Measurements from ENCODE around the gene NRM.
"Not testable (repeated sequence)": the region's sequence is repeated elsewhere in the genome, so short reads cannot be mapped to it uniquely, and the experiment has no call there.

The NRM gene

GRCh38 chr6:30687659-30688431, 2.9 kb downstream of the NRM start:
- no peak for DNase-seq

GRCh38 chr6:30686908-30687658, 3.7 kb downstream of the NRM start:
- peak; percentile 82 for DNase-seq

DNA sequence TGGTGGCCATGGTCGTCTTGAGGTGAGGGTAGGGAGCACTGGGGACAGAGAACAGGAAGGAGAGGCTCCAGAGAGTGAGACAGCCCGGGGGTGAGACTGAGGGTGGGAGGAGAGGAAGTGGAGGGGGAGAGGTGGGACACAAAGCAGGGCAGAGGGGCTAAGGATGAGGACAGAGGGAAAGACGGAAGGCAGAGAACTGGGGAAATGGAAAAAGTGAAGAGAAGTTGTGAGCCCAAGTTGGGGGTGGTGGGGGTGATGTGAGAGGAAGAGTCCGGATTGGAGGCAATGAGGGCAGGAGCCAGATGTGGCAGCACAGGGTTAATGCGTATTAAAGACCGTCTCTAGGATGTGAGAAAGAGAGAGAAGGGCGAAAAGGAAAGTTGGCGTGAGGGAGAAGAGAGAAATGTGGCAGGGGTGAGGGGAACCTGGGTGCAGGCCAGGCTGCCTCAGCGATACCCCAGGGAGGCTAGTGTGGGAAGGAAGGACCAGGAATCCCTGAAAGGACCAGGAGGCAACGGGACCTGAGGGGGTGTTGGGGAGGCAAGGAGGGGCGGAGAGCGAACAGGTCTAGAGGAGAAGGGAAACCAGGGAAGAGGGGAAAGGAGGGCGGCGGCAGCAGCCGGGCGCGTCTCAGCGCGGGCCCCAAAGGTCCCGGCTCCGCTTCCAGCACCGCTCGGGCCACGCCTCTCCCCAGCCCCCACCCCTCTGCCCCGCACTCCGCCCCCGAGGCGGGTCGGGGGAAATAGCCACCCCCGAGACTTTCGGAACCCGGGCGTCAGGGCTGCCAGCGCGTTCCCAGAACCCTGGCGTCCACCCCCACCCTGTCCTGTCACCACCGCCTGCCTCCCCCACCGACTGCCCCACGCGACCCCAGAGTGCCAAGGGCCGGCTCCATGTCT, 4.5 kb downstream of the NRM start, which contains the start of gene PPP1R18:
Gene PPP1R18 (minus strand): TSS at position 637 of the 899 bp plus-strand sequence. CDS start 627 bp downstream, at position 10.
- no peak for DNase-seq

- no peak for DNase-seq
Observed at GRCh38 chr6:30685157-30686008, 5.4 kb downstream of the NRM start.

GRCh38 chr6:30684386-30685156, 6.2 kb downstream of the NRM start:
- no peak for DNase-seq

- no peak for DNase-seq
Observed at GRCh38 chr6:30683980-30684338, 6.8 kb downstream of the NRM start.

GRCh38 chr6:30683183-30683979, 7.4 kb downstream of the NRM start:
- DNase-seq = no peak

- DNase-seq = no peak
Observed at GRCh38 chr6:30682143-30683117, 8.4 kb downstream of the NRM start.

- DNase-seq = no peak
Observed at GRCh38 chr6:30681766-30682142, 9.0 kb downstream of the NRM start.

DNA sequence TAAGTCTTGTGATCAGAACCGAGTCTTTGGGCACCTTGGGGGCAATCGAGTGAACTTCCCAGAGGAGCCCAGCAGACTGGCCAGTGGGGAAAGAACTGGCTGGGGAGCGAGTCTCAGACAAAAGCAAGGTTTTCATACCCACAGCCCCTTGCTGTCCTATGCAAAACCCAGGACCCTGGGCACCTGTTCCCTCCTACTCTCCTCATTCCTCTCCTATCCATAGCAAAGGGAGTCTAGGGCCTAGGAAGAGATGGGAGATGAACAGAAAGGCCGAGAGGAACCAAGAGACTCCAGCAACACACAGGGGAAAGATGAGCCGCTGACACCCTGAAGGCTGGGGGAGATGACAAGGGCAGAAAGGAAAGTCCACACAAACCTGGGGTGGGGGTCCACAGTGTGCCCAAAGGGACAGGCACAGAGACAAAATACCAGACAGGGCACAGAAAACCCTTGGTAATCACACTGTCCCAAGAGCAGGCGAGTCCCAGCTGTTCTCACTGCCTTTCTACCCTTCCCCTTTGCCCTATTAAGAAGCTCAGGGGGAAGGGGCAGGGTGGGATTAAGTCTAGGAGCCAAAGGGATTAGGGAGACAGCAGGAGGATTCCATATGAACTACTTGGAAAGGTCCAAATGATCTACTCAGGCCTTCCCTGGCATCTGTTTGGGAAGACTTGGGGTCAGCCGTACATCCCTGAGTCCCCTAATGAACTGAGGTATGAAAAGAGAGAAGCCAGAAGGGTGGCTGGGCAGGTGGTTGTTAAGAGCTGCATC, 10.8 kb downstream of the NRM start:
- no peak for DNase-seq

GRCh38 chr6:30678964-30679726, 11.6 kb downstream of the NRM start:
- peak; percentile 15 for DNase-seq

DNA sequence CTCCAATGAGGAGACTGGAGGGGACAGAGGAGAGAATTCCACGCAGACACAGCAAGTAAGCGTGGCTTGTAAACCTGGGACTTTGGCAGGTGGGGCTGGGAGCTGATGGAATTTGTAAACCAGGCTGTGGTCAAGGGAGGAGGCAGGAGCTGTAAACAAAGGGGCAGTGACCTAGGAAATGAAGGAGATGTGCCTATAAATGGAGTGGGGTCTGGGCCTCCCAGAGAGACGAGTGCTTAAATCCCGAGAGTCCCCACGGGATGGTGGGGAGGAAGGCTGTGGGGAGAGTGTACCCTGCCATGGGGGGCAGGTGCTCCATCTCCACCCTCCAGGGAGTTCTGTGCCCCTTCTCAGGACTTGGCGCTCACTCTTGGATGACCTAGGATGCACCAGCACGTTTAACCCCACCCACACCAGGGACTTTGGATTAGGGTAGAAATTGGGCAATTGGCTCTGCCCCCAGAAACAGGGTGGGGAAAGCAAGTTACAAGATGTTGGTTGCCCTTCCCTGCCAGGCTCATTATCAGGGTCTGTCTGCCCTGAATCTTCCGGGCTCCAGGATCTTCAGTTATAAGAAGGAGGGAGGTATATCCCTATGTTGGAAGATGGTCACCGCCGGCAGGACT, 14.0 kb downstream of the NRM start:
- no peak for DNase-seq

GRCh38 chr6:30672445-30673253, 18.1 kb downstream of the NRM start, which contains the start of gene DHX16:
TSS of gene DHX16 (minus strand) at chr6:30673006. CDS start at chr6:30672841, 165 bp downstream.
- DNase-seq = peak; percentile 90

GRCh38 chr6:30670760-30671527, 19.8 kb downstream of the NRM start:
- DNase-seq = no peak

- DNase-seq = not testable (repeated sequence)
Observed at GRCh38 chr6:30666300-30666699, 24.5 kb downstream of the NRM start.
